Upper lobe of right lung (tissue), 1 donor: ENCODE data around the gene CDC14B. TPM values are rescaled to one million over a fixed set of nuclear protein-coding genes. Genes with fewer than 3 reads are reported as not detected.

ENCODE experiments used
- ATAC-seq: fragments of 200-7000 bp; cut with Tn5 transposase; one replicate; pipeline ENCODE4 v1.9.1; 2020; ENCODE audit warnings: mild to moderate bottlenecking, moderate library complexity
- DNase-seq: peaks from one replicate; pipeline ENCODE4 v3.0.0-alpha.2; 2020
- H3K27ac ChIP-seq: fragments of 200-600 bp; one replicate; pipeline ENCODE4 v1.8.0; 2022
- H3K27me3 ChIP-seq: fragments of 200-600 bp; one replicate; pipeline ENCODE4 v1.8.0; 2022; ENCODE audit warnings: mild to moderate bottlenecking
- H3K36me3 ChIP-seq: fragments of 200-600 bp; one replicate; pipeline ENCODE4 v1.8.0; 2022
- H3K4me1 ChIP-seq: fragments of 200-600 bp; one replicate; pipeline ENCODE4 v1.8.0; 2022
- H3K4me3 ChIP-seq: fragments of 200-600 bp; one replicate; pipeline ENCODE4 v1.8.0; 2022; ENCODE audit warnings: mild to moderate bottlenecking
- H3K9me3 ChIP-seq: fragments of 200-600 bp; one replicate; pipeline ENCODE4 v1.8.0; 2022
- intact Hi-C: fragments of 100-400 bp; cut with DNase I; formaldehyde crosslinking; loops from one replicate; pipeline ENCODE4 v1.11.0; 2022
- total RNA-seq: library from RNA; stranded (reverse); fragmentation: NEBNext Ultra II Directional; extraction: Animal tissue kit (Norgen Biotek cat#: 25700); gene quantifications from one replicate; pipeline ENCODE4 v1.2.1, GENCODE V29; 2021
- TF ChIP-seq, protein P1 (sequence below): fragments of 200-600 bp; IDR thresholded peaks from one replicate; pipeline ENCODE4 v1.8.0; 2022; ENCODE audit warnings: antibody characterized with exemption
- donor health status: DM: no; HTN: yes; CAD: no; lungs with severe emphysema.

CDC14B gene
- total RNA-seq, 1 donor from 2014 or later, result 14.5 TPM

DNA sequence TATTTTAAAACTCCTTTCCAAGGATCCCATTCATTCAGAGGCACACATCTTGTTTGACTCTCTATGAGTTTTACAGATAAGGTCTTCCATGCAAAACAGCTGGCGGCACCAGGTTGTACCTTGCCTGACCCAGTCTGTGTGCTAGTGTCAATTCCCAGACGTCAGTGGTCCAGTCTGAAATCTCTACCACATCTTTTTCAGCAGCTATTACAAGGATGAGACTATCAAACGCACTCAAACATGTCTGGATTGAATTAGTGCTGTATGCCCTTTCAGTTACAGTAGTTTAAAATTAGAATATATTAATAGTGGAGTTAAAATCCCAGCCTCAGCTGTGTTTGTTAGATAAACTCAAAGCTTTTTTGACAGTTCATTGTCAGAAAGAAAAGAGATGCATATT, 11.7 kb downstream of the CDC14B start:
- Histone ChIP-seq H3K27me3 (peaks cover 5% of the 10 kb centered on the region), H3K4me3 (no peak overlapping the region), H3K36me3 (no peaks in the 10 kb centered on the region), H3K27ac (no peak overlapping the region), H3K9me3 (no peaks in the 10 kb centered on the region), H3K4me1 (no peaks in the 10 kb centered on the region)
- ATAC-seq (no peak), DNase-seq (no peak)
- TF ChIP-seq, protein P1, sequence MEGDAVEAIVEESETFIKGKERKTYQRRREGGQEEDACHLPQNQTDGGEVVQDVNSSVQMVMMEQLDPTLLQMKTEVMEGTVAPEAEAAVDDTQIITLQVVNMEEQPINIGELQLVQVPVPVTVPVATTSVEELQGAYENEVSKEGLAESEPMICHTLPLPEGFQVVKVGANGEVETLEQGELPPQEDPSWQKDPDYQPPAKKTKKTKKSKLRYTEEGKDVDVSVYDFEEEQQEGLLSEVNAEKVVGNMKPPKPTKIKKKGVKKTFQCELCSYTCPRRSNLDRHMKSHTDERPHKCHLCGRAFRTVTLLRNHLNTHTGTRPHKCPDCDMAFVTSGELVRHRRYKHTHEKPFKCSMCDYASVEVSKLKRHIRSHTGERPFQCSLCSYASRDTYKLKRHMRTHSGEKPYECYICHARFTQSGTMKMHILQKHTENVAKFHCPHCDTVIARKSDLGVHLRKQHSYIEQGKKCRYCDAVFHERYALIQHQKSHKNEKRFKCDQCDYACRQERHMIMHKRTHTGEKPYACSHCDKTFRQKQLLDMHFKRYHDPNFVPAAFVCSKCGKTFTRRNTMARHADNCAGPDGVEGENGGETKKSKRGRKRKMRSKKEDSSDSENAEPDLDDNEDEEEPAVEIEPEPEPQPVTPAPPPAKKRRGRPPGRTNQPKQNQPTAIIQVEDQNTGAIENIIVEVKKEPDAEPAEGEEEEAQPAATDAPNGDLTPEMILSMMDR, result no peak
- intact Hi-C loops, result no loop called here

DNA sequence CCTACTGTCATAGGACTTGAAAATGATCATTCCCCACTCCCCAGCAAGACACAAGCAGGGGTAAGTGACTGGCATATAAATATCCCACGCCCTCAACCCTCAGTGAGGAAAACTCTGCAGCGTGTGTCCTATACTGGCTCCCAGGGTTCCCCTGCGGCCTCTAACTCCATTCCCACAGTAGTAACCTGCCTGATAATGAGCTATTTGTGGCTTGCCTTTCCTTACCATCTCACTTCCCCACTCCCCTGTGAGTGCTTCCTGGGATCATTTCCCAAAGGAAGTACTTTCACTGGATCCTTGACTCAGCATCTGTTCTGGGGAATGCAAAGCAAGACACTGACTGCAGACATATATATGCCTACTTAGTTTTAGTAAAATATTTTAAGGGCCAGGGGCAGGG, 14.3 kb downstream of the CDC14B start:
- H3K27ac ChIP-seq, result no peak overlapping the region
- DNase-seq, result no peak
- no peaks in the 10 kb centered on the region for H3K36me3 ChIP-seq
- intact Hi-C loops, result no loop called here
- peaks cover 5% of the 10 kb centered on the region for H3K27me3 ChIP-seq
- no peak for ATAC-seq
- TF ChIP-seq, protein P1, result no peak
- no peaks in the 10 kb centered on the region for H3K4me1 ChIP-seq
- no peak overlapping the region for H3K4me3 ChIP-seq
- H3K9me3 ChIP-seq, result no peaks in the 10 kb centered on the region

DNA sequence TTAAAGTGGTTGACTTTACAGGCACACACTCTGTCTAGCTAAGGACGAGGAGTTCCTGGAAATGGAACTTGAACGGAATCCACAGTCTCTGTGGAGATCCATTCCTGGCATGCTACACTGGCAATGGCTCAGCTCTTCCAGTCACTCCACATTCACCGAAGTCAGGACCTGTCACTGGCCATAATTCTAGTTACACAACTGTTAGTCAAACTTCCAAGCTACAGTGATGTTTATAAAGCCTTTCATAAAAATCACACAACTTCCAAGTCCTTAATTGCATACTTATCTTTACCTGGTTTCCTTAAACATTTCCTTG, 15.7 kb downstream of the CDC14B start:
- H3K4me1 ChIP-seq, result no peaks in the 10 kb centered on the region
- ATAC-seq, result peak; percentile 88

DNA sequence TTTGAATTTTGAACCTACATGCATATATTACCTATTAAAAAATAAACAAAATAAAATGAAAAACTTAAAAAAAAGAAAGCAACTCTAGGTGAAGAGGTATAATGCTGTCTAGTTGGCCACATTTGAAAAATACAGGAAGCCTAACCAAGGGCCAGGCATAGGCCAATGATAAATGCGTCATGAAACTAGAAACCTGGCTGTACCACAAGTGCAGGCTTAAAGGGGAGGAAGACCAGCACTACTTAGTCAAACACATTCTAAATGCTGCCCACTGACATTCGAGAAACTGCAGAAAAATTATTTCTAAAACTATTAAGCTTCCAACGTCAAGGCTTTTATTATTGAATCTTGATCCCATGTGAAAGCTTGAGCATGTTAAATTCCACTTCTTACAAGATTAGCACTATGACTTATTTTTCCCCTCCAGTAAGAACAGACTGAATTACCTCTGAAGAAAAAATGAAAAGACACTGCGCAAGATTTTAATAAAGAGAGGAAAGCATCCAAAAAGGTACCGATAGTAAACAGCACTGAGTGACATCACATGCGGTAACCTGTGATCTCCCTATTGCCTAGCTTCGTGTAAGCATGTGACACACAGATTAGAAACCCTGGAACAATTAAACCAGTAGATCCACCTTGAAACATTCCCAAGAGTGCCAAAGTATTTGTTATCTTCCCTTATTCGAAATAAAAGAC, 16.2 kb downstream of the CDC14B start:
- intact Hi-C loops, result no loop called here

More for the DNA sequence above, 15.7 kb downstream of the CDC14B start:
- intact Hi-C loops, result no loop called here
- H3K27me3 ChIP-seq, result no peaks in the 10 kb centered on the region
- TF ChIP-seq, protein P1, result no peak
- no peaks in the 10 kb centered on the region for H3K36me3 ChIP-seq
- no peaks in the 10 kb centered on the region for H3K9me3 ChIP-seq
- H3K4me3 ChIP-seq, result no peak overlapping the region
- H3K27ac ChIP-seq, result no peak overlapping the region
- DNase-seq, result no peak

DNA sequence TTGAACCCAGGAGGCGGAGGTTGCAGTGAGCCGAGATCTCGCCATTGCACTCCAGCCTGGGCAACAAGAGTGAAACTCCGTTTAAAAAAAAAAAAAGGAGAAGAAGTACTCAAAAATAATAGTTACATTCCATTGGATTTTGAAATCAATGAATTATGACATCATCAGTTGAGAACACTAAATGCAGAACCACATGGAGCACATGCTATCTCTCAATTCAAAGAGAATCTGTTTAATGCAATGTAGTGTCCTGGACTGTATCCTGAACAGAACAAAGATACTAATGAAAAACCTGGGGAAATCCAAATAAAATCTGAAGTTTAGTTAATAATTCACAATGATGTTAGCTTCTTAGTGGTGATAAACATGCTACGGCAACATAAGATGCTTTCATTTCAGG, 20.3 kb downstream of the CDC14B start:
- H3K4me1 ChIP-seq, result no peaks in the 10 kb centered on the region

More for the DNA sequence above, 16.2 kb downstream of the CDC14B start:
- H3K4me3 ChIP-seq, result no peak overlapping the region
- no peak overlapping the region for H3K27ac ChIP-seq
- ATAC-seq, result no peak
- H3K4me1 ChIP-seq, result no peaks in the 10 kb centered on the region
- DNase-seq, result no peak
- H3K36me3 ChIP-seq, result no peaks in the 10 kb centered on the region
- TF ChIP-seq, protein P1, result no peak
- no peaks in the 10 kb centered on the region for H3K9me3 ChIP-seq
- no peaks in the 10 kb centered on the region for H3K27me3 ChIP-seq

More for the DNA sequence above, 20.3 kb downstream of the CDC14B start:
- TF ChIP-seq, protein P1, result no peak
- no peaks in the 10 kb centered on the region for H3K36me3 ChIP-seq
- H3K4me3 ChIP-seq, result no peak overlapping the region
- H3K9me3 ChIP-seq, result no peaks in the 10 kb centered on the region
- H3K27me3 ChIP-seq, result no peaks in the 10 kb centered on the region
- no peak for DNase-seq
- intact Hi-C loops, result no loop called here
- no peak overlapping the region for H3K27ac ChIP-seq
- ATAC-seq, result no peak
